ENCODE measurements around the gene TAPBPL. TPM values are rescaled to one million over a fixed set of nuclear protein-coding genes. Genes with fewer than 3 reads are reported as not detected.
A peak's percentile ranks its signal among the peaks of the same experiment; 100 is the strongest.

TAPBPL gene
- total and polyA plus RNA-seq, 2 of the 13 experiments (the other 11 are each of a cell fraction or from before 2014, with no cell fraction given), result 10.0 to 14.5 TPM

DNA sequence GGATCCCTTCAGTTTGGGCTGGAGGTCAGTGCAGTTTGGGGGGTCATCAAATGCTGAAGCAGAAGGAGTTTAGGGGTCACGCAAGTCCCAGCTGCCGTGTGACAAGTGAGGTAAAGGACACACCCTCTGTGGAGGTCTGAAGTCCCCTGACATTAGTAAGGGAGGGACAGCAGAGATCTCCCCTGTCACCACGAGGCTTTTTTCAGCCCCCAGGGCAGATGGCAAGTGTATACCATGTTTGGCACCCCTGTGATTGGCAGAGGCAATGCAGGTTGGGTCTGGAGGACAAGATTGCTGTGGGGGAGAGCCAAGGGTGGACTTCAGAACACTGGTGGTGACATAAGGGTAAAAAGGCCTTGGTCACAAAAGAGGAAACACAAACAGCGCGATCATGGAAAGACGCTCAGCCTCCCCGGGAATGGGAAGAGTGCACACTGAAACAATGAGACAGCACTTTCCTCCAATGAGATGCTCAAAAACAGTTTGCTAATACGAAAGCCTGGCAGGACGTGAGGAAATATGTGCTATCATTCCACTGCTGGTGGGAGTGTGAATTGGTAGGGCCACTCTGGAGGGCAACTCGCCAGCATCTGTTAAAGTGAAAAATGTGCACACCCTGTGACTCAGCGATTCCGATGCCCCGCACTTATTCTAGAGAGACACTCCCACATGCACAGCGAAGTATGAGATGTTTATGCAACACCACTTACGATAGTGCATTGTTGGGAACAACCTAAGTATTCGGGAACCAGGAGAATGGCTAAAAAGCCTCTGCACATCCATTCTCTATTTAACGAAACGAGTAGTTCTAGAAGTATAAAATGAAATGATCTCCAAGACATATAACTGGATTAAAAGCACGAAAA, 21.5 kb upstream of the TAPBPL start (continued):
- TF ChIP-seq AKNA (CRISPR knock-in tag; IDR thresholded peaks at IDR 0.05; ENCODE audit: borderline replicate concordance) (no peak), NFE2L1 (CRISPR knock-in tag; IDR thresholded peaks at IDR 0.05; ENCODE audit: borderline replicate concordance) (no peak), ZHX2 (IDR thresholded peaks at IDR 0.05; ENCODE audit: low read depth) (no peak), ZHX2 (CRISPR knock-in tag; IDR thresholded peaks at IDR 0.05; ENCODE audit: borderline replicate concordance) (no peak), DPF2 (CRISPR knock-in tag; IDR thresholded peaks at IDR 0.05; ENCODE audit: borderline replicate concordance, low read depth) (no peak), ZNF407 (CRISPR knock-in tag; IDR thresholded peaks at IDR 0.05; ENCODE audit: not compliant biosample characterization) (no peak), ZEB1 (IDR thresholded peaks at IDR 0.05; ENCODE audit: insufficient replicate concordance, low read depth) (no peak), FOSL2 (CRISPR knock-in tag; IDR thresholded peaks at IDR 0.05) (peak; percentile 74)

Measured in HepG2 (cell line).